GM12873 (cell line): Measurements from ENCODE around the gene DCC.

Experiments
- TF ChIP-seq, protein P1 (sequence below): IDR thresholded peaks from 2 replicates; pipeline ENCODE4 v1.5.1; 2012; ENCODE audit warnings: low read depth, mild to moderate bottlenecking, moderate library complexity, low read length, control low read depth; ENCODE audit not compliant: insufficient read depth; ENCODE audit errors: missing control alignments

Gene DCC

DNA sequence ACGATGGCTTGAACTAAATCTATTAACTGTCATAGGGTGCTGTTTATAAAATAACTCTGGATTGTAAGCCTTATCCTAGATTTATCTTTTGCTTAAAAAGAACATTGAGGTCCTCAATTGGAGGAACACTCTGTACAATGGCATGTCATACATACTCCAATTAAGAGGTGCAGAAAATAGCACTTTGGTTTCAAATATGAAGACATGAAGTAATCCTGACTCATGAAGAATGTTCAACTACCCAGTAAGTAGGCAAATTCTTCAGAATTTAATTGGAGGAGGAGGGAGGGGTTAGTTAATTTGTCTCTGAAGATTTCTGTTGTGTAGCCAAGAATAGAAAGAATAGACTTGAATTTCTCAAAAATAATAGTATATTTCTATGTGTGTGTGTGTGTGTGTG lies 36.1 kb downstream of the DCC start:
- TF ChIP-seq, protein P1, sequence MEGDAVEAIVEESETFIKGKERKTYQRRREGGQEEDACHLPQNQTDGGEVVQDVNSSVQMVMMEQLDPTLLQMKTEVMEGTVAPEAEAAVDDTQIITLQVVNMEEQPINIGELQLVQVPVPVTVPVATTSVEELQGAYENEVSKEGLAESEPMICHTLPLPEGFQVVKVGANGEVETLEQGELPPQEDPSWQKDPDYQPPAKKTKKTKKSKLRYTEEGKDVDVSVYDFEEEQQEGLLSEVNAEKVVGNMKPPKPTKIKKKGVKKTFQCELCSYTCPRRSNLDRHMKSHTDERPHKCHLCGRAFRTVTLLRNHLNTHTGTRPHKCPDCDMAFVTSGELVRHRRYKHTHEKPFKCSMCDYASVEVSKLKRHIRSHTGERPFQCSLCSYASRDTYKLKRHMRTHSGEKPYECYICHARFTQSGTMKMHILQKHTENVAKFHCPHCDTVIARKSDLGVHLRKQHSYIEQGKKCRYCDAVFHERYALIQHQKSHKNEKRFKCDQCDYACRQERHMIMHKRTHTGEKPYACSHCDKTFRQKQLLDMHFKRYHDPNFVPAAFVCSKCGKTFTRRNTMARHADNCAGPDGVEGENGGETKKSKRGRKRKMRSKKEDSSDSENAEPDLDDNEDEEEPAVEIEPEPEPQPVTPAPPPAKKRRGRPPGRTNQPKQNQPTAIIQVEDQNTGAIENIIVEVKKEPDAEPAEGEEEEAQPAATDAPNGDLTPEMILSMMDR = no peak

DNA sequence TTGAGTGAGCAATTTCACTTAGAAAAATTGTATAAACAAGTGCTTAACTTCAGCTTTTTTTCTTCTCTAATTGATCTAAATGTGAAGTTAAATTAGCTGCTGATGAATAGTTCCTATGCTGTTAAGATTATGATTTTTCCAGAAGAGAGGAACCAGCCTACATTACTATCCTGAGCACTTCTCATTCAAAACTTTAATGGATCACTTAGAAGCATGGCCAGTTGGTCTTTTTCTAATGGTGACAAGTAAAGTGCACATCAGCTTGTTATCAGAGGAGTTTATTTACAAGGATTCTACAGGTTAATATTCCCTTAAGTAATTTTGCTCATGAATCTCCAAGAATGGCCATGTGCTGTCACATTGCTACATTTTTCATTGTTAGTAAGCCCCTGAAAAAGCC lies 37.1 kb downstream of the DCC start:
- TF ChIP-seq, protein P1 = no peak

DNA sequence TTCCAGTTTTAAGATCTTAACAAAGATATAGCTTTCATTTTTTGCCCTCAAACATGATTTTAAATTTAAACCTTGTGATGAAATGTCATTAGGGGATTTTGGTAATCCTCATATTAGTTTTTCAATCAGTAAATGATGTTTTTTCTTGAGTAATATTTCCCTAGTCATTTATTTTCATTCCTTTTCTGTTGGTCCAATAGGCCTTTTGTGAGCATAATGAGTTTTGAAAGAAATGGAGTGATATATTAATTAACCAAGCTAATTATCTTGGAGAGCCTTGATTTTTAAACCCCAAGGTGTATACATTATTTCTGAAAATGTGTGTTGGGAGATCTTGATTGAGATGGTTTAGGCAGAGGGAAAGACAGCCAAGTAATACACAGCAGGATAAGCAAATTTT lies 46.3 kb downstream of the DCC start:
- TF ChIP-seq, protein P1 = no peak

DNA sequence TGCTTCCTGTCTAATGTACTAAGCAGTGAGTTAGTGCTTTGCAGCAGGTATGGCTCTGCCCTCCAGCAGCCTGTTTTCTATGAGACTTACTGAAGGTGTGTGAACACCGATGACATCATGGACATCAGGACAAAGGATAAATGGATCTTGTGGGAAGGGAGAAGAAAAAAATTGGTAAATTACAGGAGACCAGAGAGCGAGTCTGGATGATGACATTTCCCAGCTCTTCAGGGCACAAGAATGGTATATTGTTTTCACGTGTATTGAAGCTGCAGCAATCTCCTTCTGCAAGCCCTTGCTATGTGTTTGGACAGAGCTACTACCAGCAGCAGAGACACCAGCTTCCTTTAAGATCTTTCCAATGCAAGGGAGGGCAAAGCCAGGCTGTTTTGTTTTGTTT lies 47.2 kb downstream of the DCC start:
- TF ChIP-seq, protein P1 = no peak

DNA sequence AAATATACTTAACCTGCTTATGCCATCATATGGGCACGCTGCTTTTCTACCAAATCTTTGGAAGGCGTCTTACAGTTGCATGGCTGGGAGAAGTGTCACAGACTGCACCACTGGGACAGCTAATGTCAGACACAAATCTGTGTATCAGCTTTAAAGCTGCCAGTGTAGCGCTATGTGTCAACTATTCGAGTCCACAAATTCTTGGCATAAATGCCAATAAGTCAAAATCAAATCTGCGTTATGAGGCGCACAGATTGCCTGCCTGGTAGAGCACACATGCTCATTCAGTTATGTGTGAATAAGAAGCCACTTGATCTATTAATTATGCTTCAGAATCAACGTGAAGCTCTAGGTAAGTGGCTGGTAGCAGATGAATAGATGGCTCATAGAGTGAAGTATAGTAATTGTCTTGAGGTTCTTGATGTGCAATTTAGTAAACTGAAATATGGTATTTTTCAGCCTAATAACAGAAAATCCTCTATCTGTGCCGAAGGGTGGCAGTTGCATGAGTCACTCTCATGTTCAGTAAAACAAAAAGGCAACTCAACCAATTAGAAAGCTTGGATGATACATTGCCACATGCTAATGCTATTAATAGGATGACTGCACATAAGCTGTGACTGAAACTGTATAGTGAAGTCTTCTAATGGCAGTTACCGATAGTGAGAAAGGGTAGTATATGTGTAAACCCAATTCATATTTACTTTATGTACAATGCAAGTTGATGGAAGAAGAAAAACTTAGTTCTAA lies 52.0 kb downstream of the DCC start:
- TF ChIP-seq, protein P1 = no peak

GRCh38 chr18:52394602-52395001 lies 54.6 kb downstream of the DCC start:
- TF ChIP-seq, protein P1 = no peak

DNA sequence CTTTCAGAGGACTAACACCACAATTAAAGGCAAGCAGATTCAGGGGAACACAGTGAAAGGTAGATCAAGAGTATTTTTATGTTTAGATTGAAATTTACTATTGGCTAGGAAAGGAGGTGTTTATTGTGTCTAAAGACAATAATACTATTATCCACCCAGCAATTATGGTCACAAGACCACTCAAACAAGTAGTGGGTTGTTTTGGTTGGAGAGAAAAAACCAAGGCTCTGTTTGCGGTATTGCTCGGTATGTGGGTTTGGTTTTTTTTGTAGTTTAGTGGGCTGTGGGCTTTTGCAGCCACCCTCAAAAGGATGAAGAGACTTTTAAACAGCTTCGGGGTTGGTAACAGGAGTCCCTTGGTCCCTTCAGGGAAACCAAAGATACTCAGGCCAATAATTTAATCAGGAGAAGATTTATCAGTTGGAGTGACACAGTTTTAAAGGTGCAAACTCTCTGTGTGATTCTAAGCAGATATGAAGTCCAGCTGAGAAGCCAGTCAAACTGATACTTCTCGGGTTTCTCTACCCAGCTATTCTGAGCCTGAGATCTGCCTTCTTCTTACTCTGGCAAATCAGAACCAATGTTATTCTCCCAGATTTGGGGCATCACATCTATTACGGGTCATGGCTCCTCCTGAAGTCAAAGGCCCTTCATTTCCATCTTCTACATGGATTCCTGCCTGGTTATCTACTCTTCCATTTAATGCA lies 55.3 kb downstream of the DCC start:
- TF ChIP-seq, protein P1 = no peak
